GM12878 (cell line): ENCODE results near the gene SORCS2. TPM values are rescaled to one million over a fixed set of nuclear protein-coding genes. Genes with fewer than 3 reads are reported as not detected.

Source experiments
- ATAC-seq: fragments of 200-7000 bp; cut with Tn5 transposase; 3 replicates; pipeline ENCODE4 v1.9.1; 2020; ENCODE audit warnings: mild to moderate bottlenecking, moderate library complexity
- BruUV-seq: library from RNA; stranded (reverse); fragments of 400-500 nt; replicated peaks from 2 replicates; lab custom pipeline; 2021; lab: Mats Ljungman, UMichigan
- CTCF ChIA-PET: fragments of 300-600 bp; sonication (Branson Sonifier 250); formaldehyde crosslinking; extraction: SDS; loops from one replicate; lab custom pipeline; 2021; ENCODE audit warnings: inconsistent platforms; lab: Yijun Ruan, JAX
- POLR2A ChIA-PET: fragments of 350-600 bp; formaldehyde crosslinking; extraction: SDS; loops from one replicate; lab custom pipeline; 2021; ENCODE audit warnings: inconsistent platforms; lab: Charles Lee
- RAD21 ChIA-PET: fragments of 300-600 bp; sonication (Branson Sonifier 250); formaldehyde crosslinking; loops from one replicate; lab custom pipeline; 2023; ENCODE audit warnings: antibody characterized with exemption; ENCODE audit not compliant: unreplicated experiment; lab: Charles Lee
- SMC1A ChIA-PET: fragments of 300-600 bp; sonication (Branson Sonifier 250); formaldehyde crosslinking; loops from one replicate; lab custom pipeline; 2023; ENCODE audit not compliant: unreplicated experiment, uncharacterized antibody; lab: Charles Lee
- DNase-seq: peaks from one replicate; pipeline ENCODE4 v3.0.0-alpha.2; 2011; ENCODE audit warnings: low read depth, low spot score
- FAIRE-seq: peaks from 3 replicates; lab custom pipeline; 2011; peaks lifted over from hg19 to GRCh38; lab: Jason Lieb, UNC
- H2AFZ ChIP-seq: 2 replicates; pipeline ENCODE4 v1.6.0; 2011; ENCODE audit warnings: low read depth, low read length, control low read depth; ENCODE audit not compliant: control insufficient read depth
- H3K27ac ChIP-seq: 2 replicates; pipeline ENCODE4 v1.5.1; 2011; ENCODE audit warnings: control low read depth; ENCODE audit not compliant: control insufficient read depth, insufficient read depth
- H3K27me3 ChIP-seq, 2 experiments: replicated peaks in 1 of 2; 2 replicates each; pipeline versions ENCODE4 v1.6.0 to v1.6.1; 2011; ENCODE audit warnings: low read length in 1 of 2; ENCODE audit not compliant: control insufficient read depth in 2 of 2, insufficient read depth in 2 of 2
- H3K36me3 ChIP-seq, 2 experiments: 2 replicates each; pipeline ENCODE4 v1.5.1; 2011; ENCODE audit warnings: low read length in 1 of 2; ENCODE audit not compliant: control insufficient read depth in 2 of 2, insufficient read depth in 2 of 2
- H3K4me1 ChIP-seq: 2 replicates; pipeline ENCODE4 v1.6.1; 2011; ENCODE audit warnings: mild to moderate bottlenecking, low read length, moderate library complexity, mixed read lengths; ENCODE audit not compliant: control insufficient read depth, insufficient read depth
- H3K4me2 ChIP-seq: 2 replicates; pipeline ENCODE4 v1.6.0; 2011; ENCODE audit warnings: control low read depth; ENCODE audit not compliant: control insufficient read depth, insufficient read depth
- H3K4me3 ChIP-seq: fragments of 200-600 bp; sonication (generic); 2 replicates; pipeline ENCODE4 v1.5.1; 2016
- H3K79me2 ChIP-seq: 2 replicates; pipeline ENCODE4 v1.6.0; 2011; ENCODE audit warnings: low read length; ENCODE audit not compliant: control insufficient read depth, insufficient read depth
- H3K9ac ChIP-seq: 2 replicates; pipeline ENCODE4 v1.8.0; 2011; ENCODE audit warnings: low read length, control low read depth, mixed read lengths; ENCODE audit not compliant: control insufficient read depth, insufficient read depth
- H3K9me3 ChIP-seq: replicated peaks from 3 replicates; pipeline ENCODE4 v1.5.1; 2011; ENCODE audit warnings: mild to moderate bottlenecking, low read length; ENCODE audit not compliant: control insufficient read depth, insufficient read depth
- H4K20me1 ChIP-seq: 2 replicates; pipeline ENCODE4 v1.6.0; 2011; ENCODE audit not compliant: control insufficient read depth, insufficient read depth
- LARP7 ChIP-seq: fragments of 450-650 bp; IDR thresholded peaks from 2 replicates; pipeline ENCODE4 v1.6.1; 2017; ENCODE audit warnings: mild to moderate bottlenecking
- REST ChIP-seq: IDR thresholded peaks from 2 replicates; pipeline ENCODE4 v1.6.1; 2012; ENCODE audit warnings: mild to moderate bottlenecking, low read depth, low read length
- WGBS: methylation state at CpG from one replicate; pipeline ENCODE4 v1.1.6; 2016; ENCODE audit warnings: low lambda C conversion rate; ENCODE audit not compliant: insufficient replicate concordance, insufficient coverage; ENCODE audit errors: missing lambda C conversion rate; 5-methylcytosine and 5-hydroxymethylcytosine counted together
- in situ Hi-C: fragments of 300-500 bp; cut with MboI; formaldehyde crosslinking; loops from 9 replicates; pipeline ENCODE4 v1.14.3; 2018; ENCODE audit warnings: mixed read lengths
- intact Hi-C: fragments of 100-400 bp; cut with micrococcal nuclease; formaldehyde crosslinking; loops from one replicate; pipeline ENCODE4 v1.14.2; 2022; ENCODE audit not compliant: unreplicated experiment
- polyA plus RNA-seq, 11 experiments: library from polyadenylated mRNA; depleted of rRNA in 4 of 11; unstranded in 6 of 11; stranded (reverse) in 5 of 11; fragments of >200 nt; fragmentation: Nextera tagmentation in 4 of 11; fragmentation: Illumina TruSeq in 1 of 11; extraction: Ambion mirVana in 4 of 11; extraction: Trizol in 1 of 11; gene quantifications; 1 replicate in 1 of 11; 2 replicates in 10 of 11; pipeline versions ENCODE4 v1.2.1 to v1.2.3, GENCODE V29; 2011 to 2016; ENCODE audit warnings: inconsistent platforms in 2 of 11, missing spikeins in 2 of 11, low read depth in 1 of 11
- total RNA-seq, 4 experiments: library from RNA; depleted of rRNA in 3 of 4; stranded (reverse); fragments of >200 nt in 3 of 4; fragmentation: Illumina TruSeq in 1 of 4; extraction: Trizol in 1 of 4; gene quantifications; 2 replicates each; pipeline versions ENCODE4 v1.2.1 to v1.2.3, GENCODE V29; 2013 to 2021
- TF ChIP-seq, protein P1 (sequence below): fragments of 150-350 bp; IDR thresholded peaks from 2 replicates; pipeline ENCODE4 v1.6.1; 2014; ENCODE audit warnings: mild to moderate bottlenecking, low read depth, low read length

The SORCS2 gene
- total and polyA plus RNA-seq, 10 of the 15 experiments (the other 5 are each of a cell fraction or from before 2014, with no cell fraction given): 0.01 to 0.15 (median 0.05) TPM; not detected in 5

DNA sequence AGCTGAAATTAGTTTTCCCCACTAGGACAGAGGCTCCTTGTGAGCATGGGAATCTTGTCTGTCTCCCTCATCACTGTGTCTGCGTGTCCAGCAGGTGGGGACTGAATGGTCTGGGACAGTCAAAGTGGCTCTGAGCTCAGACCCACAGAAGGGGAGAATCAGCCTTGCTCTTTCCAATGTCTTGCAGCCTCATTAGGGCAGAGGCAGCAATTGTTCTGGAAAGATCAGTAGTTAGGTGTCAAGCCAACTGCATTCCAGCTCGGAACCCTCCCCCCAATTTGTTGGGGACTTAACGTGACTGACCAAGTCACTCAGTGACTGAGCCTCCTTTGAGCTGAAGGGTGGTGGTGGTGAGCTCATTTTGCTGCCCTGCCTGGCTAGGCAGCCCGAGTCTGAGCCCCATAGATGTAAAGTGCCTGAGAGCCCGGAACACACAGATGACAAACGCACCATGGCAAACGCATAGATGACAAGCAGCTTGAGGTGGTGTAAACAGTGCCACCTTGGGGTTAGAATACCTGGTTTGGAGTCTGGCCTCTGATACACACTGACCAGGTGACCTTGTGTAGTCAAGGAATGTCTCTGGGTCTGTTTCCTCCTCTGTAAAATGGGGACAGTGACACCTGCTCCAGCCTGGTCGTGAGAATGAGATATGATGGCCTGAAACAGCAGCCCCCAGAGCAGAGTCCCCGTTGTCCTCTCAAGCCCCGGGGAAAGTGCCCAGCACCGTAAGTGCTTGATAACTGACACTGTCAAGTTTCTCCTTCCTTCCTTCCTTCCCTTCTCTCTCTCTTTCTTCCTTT is 2.7 kb upstream of the SORCS2 start:
- in situ Hi-C loops: loop anchor here (10.0 kb wide), 1 partner anchor 525 kb away; no protein-coding TSS in a partner anchor
- ChIA-PET CTCF (interaction anchor here (0.7 kb wide), 2 partner anchors 32 to 151 kb away, joined by 3 to 4 read pairs; no protein-coding TSS in a partner anchor), POLR2A (interaction anchor here (0.5 kb wide), 1 partner anchor 9 kb away, joined by 3 read pairs; no protein-coding TSS in a partner anchor)

More for the DNA sequence above, 2.7 kb upstream of the SORCS2 start:
- RAD21 ChIA-PET: no interaction called here
- no peak overlapping the region for H3K9ac ChIP-seq
- intact Hi-C loops: loop anchor here (5.0 to 10.0 kb wide), 3 partner anchors 148 to 613 kb away; no protein-coding TSS in a partner anchor
- ATAC-seq (no peak), DNase-seq (no peak), FAIRE-seq (no peak)
- H3K4me1 ChIP-seq: no peaks in the 10 kb centered on the region
- no peaks in the 10 kb centered on the region; the same call in 1 of the 2 replicates for H4K20me1 ChIP-seq
- peaks cover 2 to 4% of the 10 kb centered on the region in 2 experiments; a peak in 3 of 4 replicates for H3K27me3 ChIP-seq
- SMC1A ChIA-PET: no interaction called here
- H3K4me2 ChIP-seq: no peak overlapping the region
- H3K27ac ChIP-seq: no peak overlapping the region
- H2AFZ ChIP-seq: no peak overlapping the region
- no TSS peak for BruUV-seq
- no peak overlapping the region for H3K4me3 ChIP-seq
- H3K9me3 ChIP-seq: no peaks in the 10 kb centered on the region
- WGBS: 15% methylated on average over 11 of the region's 11 CpGs
- no peaks in the 10 kb centered on the region for H3K79me2 ChIP-seq
- H3K36me3 ChIP-seq: no peaks in the 10 kb centered on the region
- TF ChIP-seq LARP7 (no peak), REST (no peak)
- TF ChIP-seq, protein P1, sequence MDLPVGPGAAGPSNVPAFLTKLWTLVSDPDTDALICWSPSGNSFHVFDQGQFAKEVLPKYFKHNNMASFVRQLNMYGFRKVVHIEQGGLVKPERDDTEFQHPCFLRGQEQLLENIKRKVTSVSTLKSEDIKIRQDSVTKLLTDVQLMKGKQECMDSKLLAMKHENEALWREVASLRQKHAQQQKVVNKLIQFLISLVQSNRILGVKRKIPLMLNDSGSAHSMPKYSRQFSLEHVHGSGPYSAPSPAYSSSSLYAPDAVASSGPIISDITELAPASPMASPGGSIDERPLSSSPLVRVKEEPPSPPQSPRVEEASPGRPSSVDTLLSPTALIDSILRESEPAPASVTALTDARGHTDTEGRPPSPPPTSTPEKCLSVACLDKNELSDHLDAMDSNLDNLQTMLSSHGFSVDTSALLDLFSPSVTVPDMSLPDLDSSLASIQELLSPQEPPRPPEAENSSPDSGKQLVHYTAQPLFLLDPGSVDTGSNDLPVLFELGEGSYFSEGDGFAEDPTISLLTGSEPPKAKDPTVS: no peak
- TF ChIP-seq, all 136 proteins: peak for 0
